Cortex of kidney (tissue), 1 donor: ENCODE results near the gene MAP3K5.
"Not testable (repeated sequence)": the region's sequence is repeated elsewhere in the genome, so short reads cannot be mapped to it uniquely, and the experiment has no call there.

Experiments
- DNase-seq: peaks from one replicate; lab custom pipeline; 2025; lab: John Stamatoyannopoulos, UW

MAP3K5 gene

GRCh38 chr6:136792410-136793262, at the start of gene MAP3K5:
Gene MAP3K5 (minus strand): TSS chr6:136792477. CDS start chr6:136792157, 320 bp downstream.
- DNase-seq: peak; percentile 68

- no peak for DNase-seq
Measured at GRCh38 chr6:136840276-136841001, 48.2 kb upstream of the MAP3K5 start.

- no peak for DNase-seq
Measured at GRCh38 chr6:136831873-136832562, 39.7 kb upstream of the MAP3K5 start.

- no peak for DNase-seq
Measured at GRCh38 chr6:136826216-136826615, 33.9 kb upstream of the MAP3K5 start.

GRCh38 chr6:136823128-136823660, 30.9 kb upstream of the MAP3K5 start:
- no peak for DNase-seq

GRCh38 chr6:136822376-136823127, 30.3 kb upstream of the MAP3K5 start, which contains the start of gene PEX7:
Gene PEX7 (plus strand): TSS chr6:136822592. CDS start chr6:136822666, 74 bp downstream.
- DNase-seq: peak; percentile 10

GRCh38 chr6:136822046-136822375, 29.7 kb upstream of the MAP3K5 start:
- DNase-seq: no peak

GRCh38 chr6:136820561-136820960, 28.3 kb upstream of the MAP3K5 start:
- DNase-seq: no peak

- DNase-seq: no peak
Measured at GRCh38 chr6:136816656-136817055, 24.4 kb upstream of the MAP3K5 start.

GRCh38 chr6:136815608-136816007, 23.3 kb upstream of the MAP3K5 start:
- not testable (repeated sequence) for DNase-seq

GRCh38 chr6:136812174-136812573, 19.9 kb upstream of the MAP3K5 start:
- no peak for DNase-seq

GRCh38 chr6:136811272-136811671, 19.0 kb upstream of the MAP3K5 start:
- no peak for DNase-seq

GRCh38 chr6:136809091-136809860, 17.0 kb upstream of the MAP3K5 start:
- no peak for DNase-seq

- no peak for DNase-seq
Measured at GRCh38 chr6:136803608-136804007, 11.3 kb upstream of the MAP3K5 start.

- no peak for DNase-seq
Measured at GRCh38 chr6:136801581-136801980, 9.3 kb upstream of the MAP3K5 start.

- DNase-seq: no peak
Measured at GRCh38 chr6:136798044-136798443, 5.8 kb upstream of the MAP3K5 start.

- no peak for DNase-seq
Measured at GRCh38 chr6:136795996-136796395, 3.7 kb upstream of the MAP3K5 start.

- DNase-seq: no peak
Measured at GRCh38 chr6:136795386-136795785, 3.1 kb upstream of the MAP3K5 start.

GRCh38 chr6:136793363-136793762, 1.1 kb upstream of the MAP3K5 start:
- DNase-seq: no peak

- no peak for DNase-seq
Measured at GRCh38 chr6:136792095-136792409, 225 bp downstream of the MAP3K5 start.
